Measurements from ENCODE around the gene IRAK3. TPM values are rescaled to one million over a fixed set of nuclear protein-coding genes. Genes with fewer than 3 reads are reported as not detected.
"Not testable (repeated sequence)": the region's sequence is repeated elsewhere in the genome, so short reads cannot be mapped to it uniquely, and the experiment has no call there.

IRAK3 gene
- total and polyA plus RNA-seq, 2 donors (not counting 3 experiments of a cell fraction or from before 2014, with no cell fraction given) = 2.3 to 8.5 TPM

GRCh38 chr12:66182956-66183355 is 6.1 kb upstream of the IRAK3 start:
- Histone ChIP-seq H3K27ac (ENCODE audit: insufficient read depth, low read depth, low read length) (no peak overlapping the region), H3K27me3 (ENCODE audit: control insufficient read depth in 2 of 2, insufficient read depth in 2 of 2, low read length in 2 of 2) (peaks cover 3 to 7% of the 10 kb centered on the region in 2 experiments), H3K9me3 (replicated peaks; ENCODE audit: control insufficient read depth, insufficient read depth, low read length) (no peaks in the 10 kb centered on the region), H3K4me2 (ENCODE audit: insufficient read depth, low read length) (no peak overlapping the region), H3K36me3 (ENCODE audit: control insufficient read depth in 2 of 2, extremely low read depth in 1 of 2, insufficient read depth in 2 of 2, low read length in 2 of 2) (no peaks in the 10 kb centered on the region), H3K79me2 (ENCODE audit: control insufficient read depth, insufficient read depth, low read length) (no peaks in the 10 kb centered on the region), H3K9ac (replicated peaks; ENCODE audit: extremely low read depth, insufficient read depth, low read length) (no peak overlapping the region), H3K4me1 (ENCODE audit: control insufficient read depth, extremely low read depth, insufficient read depth, low read length) (no peaks in the 10 kb centered on the region), H3K9me1 (replicated peaks; ENCODE audit: control insufficient read depth, extremely low read depth, insufficient read depth, low read length) (no peaks in the 10 kb centered on the region), H4K20me1 (replicated peaks; ENCODE audit: control insufficient read depth, extremely low read depth, insufficient read depth, low read length) (no peaks in the 10 kb centered on the region), H3K4me3 (replicated peaks in 1 of 3; ENCODE audit: insufficient read depth in 1 of 3, low read depth in 1 of 3, low read length in 3 of 3) (no peak overlapping the region), H2AFZ (ENCODE audit: low read depth, low read length) (no peak overlapping the region)
- DNase-seq (ENCODE audit: low read depth, low spot score) (no peak), FAIRE-seq (no peak)
- dilution Hi-C loops (cut with MboI; ENCODE audit: extremely low pct_ligation_motif_present, low sequenced_read_pairs) (no loop called here), intact Hi-C loops (cut with micrococcal nuclease) (no loop called here)
- TF ChIP-seq JUN (IDR thresholded peaks at IDR 0.05; ENCODE audit: borderline replicate concordance, insufficient read depth, insufficient read length, low read depth) (no peak), GATA2 (IDR thresholded peaks at IDR 0.05; ENCODE audit: insufficient read depth, insufficient read length, low read depth, low read length) (no peak), CTCF (IDR thresholded peaks at IDR 0.05; ENCODE audit: extremely low read depth in 1 of 2, insufficient read depth in 1 of 2, low read depth in 1 of 2, low read length in 2 of 2) (no peak), MAX (IDR thresholded peaks at IDR 0.05; ENCODE audit: insufficient read depth, insufficient read length) (no peak), EZH2 (IDR thresholded peaks at IDR 0.05; ENCODE audit: borderline replicate concordance, low read depth, low read length, severe bottlenecking) (no peak), FOS (IDR thresholded peaks at IDR 0.05; ENCODE audit: borderline replicate concordance, insufficient read depth, low read length) (no peak), POLR2A (IDR thresholded peaks at IDR 0.05; ENCODE audit: low read depth, low read length) (no peak), POLR2AphosphoS5 (IDR thresholded peaks at IDR 0.05; ENCODE audit: insufficient read depth, low read depth, low read length) (no peak), MYC (IDR thresholded peaks at IDR 0.05; ENCODE audit: low read depth, low read length) (no peak)
- CTCF ChIA-PET = interaction anchor here (1.6 to 1.8 kb wide), 2 partner anchors 14 kb away, joined by 4 to 7 read pairs; partner anchors contain the start of gene TMBIM4
- POLR2A ChIA-PET = no interaction called here
- no TSS peak for BruUV-seq (replicated peaks)

- H3K9me1 ChIP-seq (replicated peaks; ENCODE audit: control insufficient read depth, extremely low read depth, insufficient read depth, low read length); H3K9ac ChIP-seq (replicated peaks; ENCODE audit: extremely low read depth, insufficient read depth, low read length); CTCF ChIA-PET; H3K27me3 ChIP-seq (ENCODE audit: control insufficient read depth in 2 of 2, insufficient read depth in 2 of 2, low read length in 2 of 2); H3K4me1 ChIP-seq (ENCODE audit: control insufficient read depth, extremely low read depth, insufficient read depth, low read length); DNase-seq (ENCODE audit: low read depth, low spot score); H3K27ac ChIP-seq (ENCODE audit: insufficient read depth, low read depth, low read length); dilution Hi-C loops (cut with MboI; ENCODE audit: extremely low pct_ligation_motif_present, low sequenced_read_pairs); H3K4me3 ChIP-seq (replicated peaks in 1 of 3; ENCODE audit: insufficient read depth in 1 of 3, low read depth in 1 of 3, low read length in 3 of 3); H3K36me3 ChIP-seq (ENCODE audit: control insufficient read depth in 2 of 2, extremely low read depth in 1 of 2, insufficient read depth in 2 of 2, low read length in 2 of 2); BruUV-seq (replicated peaks); POLR2A ChIA-PET; H3K4me2 ChIP-seq (ENCODE audit: insufficient read depth, low read length); intact Hi-C loops (cut with micrococcal nuclease); H2AFZ ChIP-seq (ENCODE audit: low read depth, low read length); H3K79me2 ChIP-seq (ENCODE audit: control insufficient read depth, insufficient read depth, low read length); H3K9me3 ChIP-seq (replicated peaks; ENCODE audit: control insufficient read depth, insufficient read depth, low read length); FAIRE-seq; H4K20me1 ChIP-seq (replicated peaks; ENCODE audit: control insufficient read depth, extremely low read depth, insufficient read depth, low read length): not testable (repeated sequence)
These were observed 4.2 kb upstream of the IRAK3 start for GRCh38 chr12:66184822-66185221.

Measured in endothelial cell of umbilical vein (primary cell).